ENCODE results near the gene GAS2L2. TPM values are rescaled to one million over a fixed set of nuclear protein-coding genes. Genes with fewer than 3 reads are reported as not detected.

GAS2L2 gene
- total RNA-seq, 1 donor from 2014 or later: 0.17 TPM

DNA sequence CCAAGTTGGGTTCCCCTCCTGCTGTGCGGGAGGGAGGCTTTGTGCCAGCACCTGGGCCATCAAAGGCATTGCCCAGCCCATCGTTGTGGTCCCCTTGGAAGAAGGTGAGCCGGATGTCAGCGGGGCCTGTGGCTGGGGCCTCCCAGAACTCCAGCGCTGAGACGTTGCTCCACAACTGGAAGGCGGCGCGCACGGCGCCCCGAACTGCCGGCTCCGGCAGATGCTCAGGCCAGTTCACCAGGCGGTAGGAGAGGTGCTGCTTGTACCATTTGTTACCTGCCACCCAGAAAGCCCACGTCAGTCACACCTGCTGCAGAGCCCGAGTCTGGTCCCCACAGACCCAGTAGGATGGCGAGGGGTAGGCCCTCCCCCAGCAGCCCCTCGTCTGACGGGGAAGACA, 20.1 kb upstream of the GAS2L2 start:
- DNase-seq: no peak

- DNase-seq: no peak
Measured at GRCh38 chr17:35769895-35770486, 17.0 kb upstream of the GAS2L2 start.

GRCh38 chr17:35768797-35769196, 15.8 kb upstream of the GAS2L2 start:
- no peak for DNase-seq

- DNase-seq: peak; percentile 74
Measured at GRCh38 chr17:35766903-35767510, 14.0 kb upstream of the GAS2L2 start.

- no peak for DNase-seq
Measured at GRCh38 chr17:35766489-35766877, 13.4 kb upstream of the GAS2L2 start.

DNA sequence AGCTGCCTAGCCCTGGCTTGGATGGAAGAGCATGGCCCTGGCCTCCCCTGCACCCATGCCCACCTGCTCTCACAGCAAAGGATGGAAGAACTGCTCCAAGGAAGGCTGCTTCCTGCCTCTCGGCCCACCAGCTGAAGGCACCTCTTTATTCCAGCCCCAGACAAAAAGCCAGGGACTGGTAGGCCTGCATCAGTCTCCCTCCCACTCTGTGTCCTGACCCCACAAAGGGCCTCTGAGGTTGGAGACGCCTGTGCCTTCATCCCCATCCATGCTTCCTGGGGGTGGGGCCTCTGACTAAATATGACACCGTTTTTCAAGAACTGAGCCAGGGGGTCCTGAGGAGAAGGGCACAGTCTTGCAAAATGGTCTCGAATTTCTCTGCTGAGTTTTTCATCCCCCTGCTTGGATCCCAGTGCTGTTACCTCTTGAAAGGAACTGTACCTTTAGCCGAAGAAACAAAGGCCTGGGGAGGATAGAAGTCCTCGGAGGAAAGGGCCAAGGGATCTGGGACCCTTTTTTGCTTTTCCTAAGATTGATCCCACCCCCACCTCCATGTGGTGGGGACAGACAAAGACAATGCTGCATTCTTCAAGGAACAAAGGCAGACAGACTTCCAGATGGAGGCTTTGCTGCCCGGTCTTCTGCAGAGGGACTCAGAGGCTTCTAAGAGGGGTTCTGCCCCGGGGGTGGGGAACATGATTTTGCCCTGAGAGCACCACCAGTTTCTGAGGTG, 12.9 kb upstream of the GAS2L2 start:
- DNase-seq: no peak

DNA sequence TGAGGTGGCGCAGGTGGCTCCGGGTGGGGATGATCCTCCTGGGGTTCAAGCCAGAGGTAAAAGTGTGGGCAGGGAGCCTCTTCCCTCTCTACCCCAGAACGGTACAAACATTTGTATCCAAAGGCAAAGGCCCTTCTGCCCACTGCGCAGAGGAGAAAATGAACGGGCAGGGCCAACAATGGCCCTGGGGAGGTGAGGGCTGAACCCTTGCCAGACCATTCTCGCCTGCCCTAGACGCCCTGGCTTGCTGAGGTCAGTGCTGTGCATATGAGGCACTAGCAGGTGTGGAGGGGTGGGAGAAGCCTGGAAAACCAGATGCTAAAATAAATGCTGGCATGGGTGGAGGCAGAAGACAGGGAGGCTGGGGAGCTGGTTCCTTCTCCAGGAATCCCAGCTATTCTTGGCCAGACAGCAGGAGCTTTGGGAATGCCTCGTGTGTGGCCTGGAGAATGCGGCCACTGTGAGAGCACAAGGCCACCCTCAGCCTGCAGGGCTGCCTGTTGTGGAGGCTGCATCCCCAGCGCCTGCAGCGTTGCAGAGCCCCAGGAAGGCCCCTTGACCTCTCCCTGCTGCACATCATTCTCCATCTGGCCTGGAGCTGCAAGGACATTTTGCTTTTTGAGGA, 12.2 kb upstream of the GAS2L2 start:
- DNase-seq: no peak

- peak; percentile 94 for DNase-seq
Measured at GRCh38 chr17:35764123-35764991, 11.3 kb upstream of the GAS2L2 start.

DNA sequence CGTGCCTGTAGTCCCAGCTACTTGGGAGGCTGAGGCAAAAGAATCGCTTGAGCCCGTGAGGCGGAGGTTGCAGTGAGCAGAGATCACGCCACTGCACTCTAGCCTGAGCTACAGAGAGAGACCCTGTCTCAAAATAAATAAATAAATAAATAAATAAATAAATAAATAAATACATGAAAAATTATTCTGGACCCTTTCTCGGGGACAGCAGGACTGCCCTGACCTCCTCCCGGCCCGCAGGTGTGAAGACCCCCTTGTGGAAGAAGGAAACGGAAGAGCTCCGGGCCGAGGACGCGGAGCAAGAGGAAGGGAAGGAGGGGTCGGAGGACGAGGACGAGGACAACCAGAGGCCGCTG, 10.7 kb upstream of the GAS2L2 start:
- no peak for DNase-seq

- no peak for DNase-seq
Measured at GRCh38 chr17:35761601-35762000, 8.6 kb upstream of the GAS2L2 start.

- DNase-seq: no peak
Measured at GRCh38 chr17:35760587-35760986, 7.5 kb upstream of the GAS2L2 start, which contains the start of gene C17orf50. Gene C17orf50 (plus strand): TSS chr17:35760887. CDS start chr17:35760942, 55 bp downstream.

GRCh38 chr17:35757243-35757642, 4.2 kb upstream of the GAS2L2 start:
- DNase-seq: no peak

DNA sequence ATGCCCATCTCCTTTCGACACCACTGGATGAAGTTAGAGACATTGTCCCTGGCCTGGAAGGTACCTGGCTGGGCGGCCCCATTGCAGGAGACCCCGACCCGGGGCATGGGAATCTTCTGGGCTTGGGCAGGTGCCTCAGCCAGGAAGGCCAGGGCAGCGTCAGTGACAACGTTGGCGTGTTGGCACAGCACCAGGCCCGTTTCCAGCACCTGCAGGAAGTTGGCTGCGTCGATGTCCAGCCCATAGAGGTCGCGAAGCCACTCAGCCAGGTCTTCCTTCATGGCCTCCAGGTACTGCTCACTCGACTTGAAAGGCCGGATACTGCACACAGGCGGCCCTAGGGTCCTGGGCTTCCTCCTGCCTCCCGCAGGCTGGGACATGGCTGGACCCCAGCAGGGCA, 568 bp downstream of the GAS2L2 start:
- peak; percentile 51 for DNase-seq

GRCh38 chr17:35751541-35751940, 1.5 kb downstream of the GAS2L2 start:
- peak; percentile 51 for DNase-seq

DNA sequence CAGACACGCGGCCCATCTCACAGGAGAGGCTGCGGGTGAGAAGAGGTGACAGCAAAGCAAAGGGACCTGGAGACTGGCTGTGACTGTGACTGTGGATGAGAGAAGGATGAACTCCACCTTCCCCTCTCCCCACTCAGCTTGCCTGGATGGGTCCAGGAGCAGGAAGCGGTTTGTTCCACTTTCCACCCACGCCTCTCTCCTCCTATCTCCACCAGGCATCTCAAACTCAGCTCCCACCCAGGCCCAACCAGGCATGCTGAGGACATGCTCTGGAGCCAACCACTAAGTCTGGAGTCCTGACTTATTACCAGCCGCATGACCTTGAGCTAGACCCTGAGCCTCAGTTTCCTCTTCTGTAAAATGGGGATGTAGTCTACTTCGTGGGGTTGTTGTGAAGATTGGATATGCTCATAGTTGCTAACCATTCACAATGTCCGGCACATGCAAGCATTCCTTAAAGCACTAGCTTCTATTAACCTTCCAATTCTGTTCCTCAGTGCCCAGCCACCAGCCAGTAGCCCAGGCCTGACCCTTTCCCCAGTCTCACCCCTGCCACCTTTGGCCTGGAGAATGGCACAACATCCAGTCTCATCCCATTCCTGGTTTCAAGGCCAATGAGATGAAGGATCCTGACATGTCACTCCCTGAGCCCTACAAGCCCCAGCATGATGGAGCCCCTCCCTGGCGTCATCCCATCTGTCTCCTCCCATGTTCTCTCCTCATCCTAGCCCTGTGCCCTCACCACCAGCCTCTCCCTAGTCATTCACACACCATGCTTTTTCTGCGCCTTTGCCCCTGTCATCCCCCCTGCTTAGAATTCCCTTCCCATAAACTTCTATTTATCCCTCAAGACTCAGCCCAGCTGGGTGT, 2.3 kb downstream of the GAS2L2 start:
- no peak for DNase-seq

DNA sequence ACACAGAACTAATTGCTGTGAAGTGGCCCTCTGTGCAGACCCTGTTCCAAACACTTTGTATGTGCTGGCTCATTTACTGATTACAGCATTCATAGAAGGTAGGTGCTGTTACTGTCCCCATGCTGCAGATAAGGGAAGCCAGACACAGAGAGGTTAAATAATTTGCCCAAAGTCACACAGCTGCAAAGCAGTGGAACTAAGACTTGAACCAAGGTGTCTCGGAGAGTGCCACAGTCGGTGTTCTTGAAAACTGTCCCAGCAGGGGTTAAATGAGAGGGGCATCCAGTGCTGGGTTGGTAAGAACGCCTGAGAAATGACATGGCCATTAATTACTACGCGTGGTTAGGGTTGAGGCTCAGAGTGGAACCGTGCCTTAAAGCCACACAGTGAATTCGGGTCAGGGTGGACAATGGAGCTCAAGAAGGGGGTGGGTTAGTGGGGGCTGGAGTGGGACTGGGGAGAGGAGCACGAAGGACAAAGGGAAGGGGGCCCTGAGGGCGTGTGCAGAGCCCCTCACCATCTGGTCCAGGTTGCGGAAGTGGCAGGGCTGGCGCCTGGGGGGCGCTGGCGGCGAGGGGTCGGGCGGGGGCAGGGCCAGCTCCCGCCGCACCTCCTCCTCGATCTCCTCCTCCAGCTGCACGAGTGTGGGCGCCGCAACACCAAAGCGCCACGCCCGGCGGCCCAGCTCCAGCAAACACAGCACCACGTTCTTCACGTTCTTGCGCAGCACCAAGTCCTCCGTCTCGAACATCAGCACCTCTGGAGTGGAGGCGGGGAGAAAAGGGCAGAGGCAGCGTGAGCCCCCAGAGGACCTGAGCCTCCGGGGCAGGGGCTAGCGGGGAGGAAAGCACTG, 3.3 kb downstream of the GAS2L2 start:
- DNase-seq: no peak

GRCh38 chr17:35748979-35749378, 4.1 kb downstream of the GAS2L2 start:
- DNase-seq: no peak

GRCh38 chr17:35748341-35748841, 4.6 kb downstream of the GAS2L2 start:
- peak; percentile 41 for DNase-seq

GRCh38 chr17:35747540-35748017, 5.5 kb downstream of the GAS2L2 start:
- peak; percentile 92 for DNase-seq

- no peak for DNase-seq
Measured at GRCh38 chr17:35745749-35746320, 7.2 kb downstream of the GAS2L2 start.

All from dermis blood vessel endothelial cell (primary cell).